Measurements from ENCODE around the gene TXNDC5.

GRCh38 chr6:7921632-7922092 is 11.1 kb upstream of the TXNDC5 start:
- TF ChIP-seq CTCF (IDR thresholded peaks at IDR 0.05): no peak
- TF ChIP-seq POLR2A (IDR thresholded peaks at IDR 0.05): no peak
- no peak for TF ChIP-seq POLR2AphosphoS5 (IDR thresholded peaks at IDR 0.05)
- no peak for TF ChIP-seq EP300 (IDR thresholded peaks at IDR 0.05)
